ENCODE results near the gene ABCA4.
A peak's percentile ranks its signal among the peaks of the same experiment; 100 is the strongest.

- TF ChIP-seq GABPA (IDR thresholded peaks at IDR 0.05; ENCODE audit: borderline replicate concordance, insufficient read depth, low read length) (no peak), FOSL1 (IDR thresholded peaks at IDR 0.05; ENCODE audit: insufficient read depth, low read depth, low read length) (no peak), CTCF (IDR thresholded peaks at IDR 0.05; ENCODE audit: control extremely low read depth in 1 of 3, insufficient read depth in 1 of 3, low read depth in 1 of 3, low read length in 3 of 3) (peak; percentile 51 to 78 (median 62)), CREB1 (IDR thresholded peaks at IDR 0.05) (0 out of 2 replicates have a peak, but pooled peaks have one; percentile 40), POLR2A (IDR thresholded peaks at IDR 0.05; ENCODE audit: control extremely low read depth in 1 of 2, low read depth in 2 of 2, low read length in 2 of 2) (no peak), BRCA1 (IDR thresholded peaks at IDR 0.05; ENCODE audit: low read depth, low read length) (no peak), USF2 (IDR thresholded peaks at IDR 0.05; ENCODE audit: low read length) (peak; percentile 83), ATF3 (IDR thresholded peaks at IDR 0.05; ENCODE audit: insufficient read depth, low read depth, low read length) (no peak), YY1 (IDR thresholded peaks at IDR 0.05; ENCODE audit: low read depth, low read length) (peak; percentile 40), SUZ12 (IDR thresholded peaks at IDR 0.05; ENCODE audit: low read length) (no peak), CEBPB (IDR thresholded peaks at IDR 0.05; ENCODE audit: low read depth, low read length) (no peak), TAF1 (IDR thresholded peaks at IDR 0.05; ENCODE audit: low read depth, low read length) (no peak), ZNF274 (IDR thresholded peaks at IDR 0.05; ENCODE audit: borderline replicate concordance, extremely low read depth, low read length) (no peak)
These were observed 75.4 kb downstream of the ABCA4 start for GRCh38 chr1:94045465-94046056.
